Measurements from ENCODE around the gene CAPRIN2. TPM values are rescaled to one million over a fixed set of nuclear protein-coding genes. Genes with fewer than 3 reads are reported as not detected.

The CAPRIN2 gene
- total RNA-seq, 1 experiment from 2014 or later = 6.2 TPM

DNA sequence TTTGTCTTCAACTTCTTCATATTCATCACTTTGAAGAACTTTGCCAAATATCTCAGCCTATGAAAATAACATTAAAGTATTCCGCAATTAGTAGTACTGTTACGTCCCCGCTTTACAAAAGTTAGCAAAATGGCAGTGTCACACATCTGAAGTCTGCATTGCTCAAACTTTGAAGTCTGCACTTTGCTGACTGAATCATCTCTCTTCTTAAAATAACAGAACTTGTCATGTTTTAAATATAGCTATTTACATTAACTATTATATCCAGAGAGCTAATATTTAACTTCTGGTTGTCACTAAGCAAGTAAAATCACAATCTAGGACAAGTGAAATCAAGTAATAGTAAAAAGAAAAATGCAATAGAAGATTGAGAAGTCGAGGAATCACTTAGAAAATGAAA, 93.5 kb downstream of the CAPRIN2 start:
- in situ Hi-C loops (cut with HindIII; ENCODE audit: low pct_unique_long_range_greater_than_20kb, low sequenced_read_pairs) = no loop called here
- peak; percentile 6 for DNase-seq (ENCODE audit: low read depth)

Other genes with a start within 250 kb of the CAPRIN2 start
- 6.6 and 11.3 TPM in 2 replicates for gene IPO8, start 59.1 kb downstream of the CAPRIN2 start, total RNA-seq (2014; rRNA removed; shearing (Covaris generic); ENCODE audit: low replicate concordance)
- gene TSPAN11, start 171.8 kb upstream of the CAPRIN2 start, total RNA-seq (2014; rRNA removed; shearing (Covaris generic); ENCODE audit: low replicate concordance) = not detected in 2 replicates